ES-I3 (cell line): ENCODE results near the gene ZKSCAN4.

Experiments used
- H3K36me3 ChIP-seq: 2 replicates; pipeline ENCODE4 v1.6.1; 2013; ENCODE audit warnings: mild to moderate bottlenecking, low read length, control low read depth, moderate library complexity; ENCODE audit not compliant: insufficient read depth
- H3K4me1 ChIP-seq: 2 replicates; pipeline ENCODE4 v1.6.1; 2013; ENCODE audit warnings: mild to moderate bottlenecking, control low read depth, low read length; ENCODE audit not compliant: insufficient read depth
- H3K9ac ChIP-seq: 2 replicates; pipeline ENCODE4 v1.6.1; 2013; ENCODE audit warnings: low read depth, mild to moderate bottlenecking, low read length, moderate library complexity
- H3K9me3 ChIP-seq: 2 replicates; pipeline ENCODE4 v1.6.1; 2013; ENCODE audit warnings: mild to moderate bottlenecking, low read length, moderate library complexity; ENCODE audit not compliant: control insufficient read depth, insufficient read depth

The ZKSCAN4 gene

DNA sequence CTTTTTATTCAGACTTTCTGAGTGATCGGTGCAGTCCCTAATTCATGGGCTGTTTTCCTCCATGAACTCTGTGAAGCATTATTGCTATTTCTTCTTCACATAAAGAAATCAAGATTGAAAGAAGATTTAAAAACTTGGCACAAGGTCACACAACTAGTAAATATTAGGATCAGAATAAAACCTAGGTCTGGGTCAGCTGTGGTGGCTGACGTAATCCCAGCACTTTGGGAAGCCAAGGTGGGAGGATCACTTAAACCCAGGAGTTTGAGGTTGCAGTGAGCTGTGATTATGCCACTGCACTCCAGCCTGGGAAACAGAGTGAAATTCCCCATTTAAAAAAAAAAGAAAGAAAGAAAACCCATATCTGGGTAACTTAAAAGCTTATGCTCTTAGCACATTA, 25.6 kb downstream of the ZKSCAN4 start:
- peak overlapping the region; percentile 76; the same call in 1 of the 2 replicates for H3K9ac ChIP-seq
- no peaks in the 10 kb centered on the region for H3K4me1 ChIP-seq
- no peaks in the 10 kb centered on the region for H3K9me3 ChIP-seq
- peaks cover 9% of the 10 kb centered on the region; the same call in 1 of the 2 replicates for H3K36me3 ChIP-seq

DNA sequence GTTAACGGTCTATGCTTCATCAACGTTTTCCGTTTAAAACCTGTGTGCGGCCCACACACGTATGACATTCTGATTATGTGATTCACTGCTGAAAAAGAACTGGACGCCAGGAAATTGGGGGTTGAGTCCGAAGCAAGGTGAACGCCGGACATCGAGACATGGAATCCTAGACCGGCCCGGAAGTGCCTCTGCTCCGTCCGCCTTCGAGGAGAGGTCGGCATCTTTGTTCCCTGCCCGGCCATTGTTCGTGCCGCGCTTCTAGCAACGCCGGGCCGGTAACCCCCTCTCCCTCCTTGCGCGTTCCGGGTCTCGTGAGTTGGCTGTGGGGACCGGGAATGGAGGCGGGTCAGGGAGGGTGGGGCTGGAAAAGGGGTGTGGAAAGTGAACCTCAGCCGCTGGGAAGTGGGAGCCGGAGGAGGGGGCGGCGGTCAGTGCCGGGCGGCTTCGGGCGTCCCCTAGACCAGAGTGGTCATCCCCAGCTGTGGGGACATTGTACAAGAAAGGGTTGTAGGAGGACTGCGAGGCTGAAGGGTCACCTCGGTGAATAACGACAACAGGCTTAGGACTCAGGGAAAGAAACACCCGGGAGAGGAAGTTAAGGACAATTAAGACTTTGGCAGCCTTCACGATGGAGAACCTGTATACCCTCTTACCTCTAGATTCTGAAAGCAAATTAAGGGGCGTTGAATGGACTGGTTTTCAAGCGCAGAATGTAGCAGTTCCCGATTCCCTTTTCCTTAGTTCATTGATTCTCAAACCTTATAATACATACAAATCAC, 26.8 kb downstream of the ZKSCAN4 start, which contains the start of gene ZSCAN9:
ZSCAN9 (plus strand) TSS at position 220 of the 779 bp plus-strand sequence. CDS start 1,810 bp downstream, outside the sequence.
- Histone ChIP-seq H3K9ac (peak within 1 kb of the TSS; percentile 76), H3K4me1 (no peaks in the 10 kb centered on the region), H3K36me3 (peaks cover 9% of the 10 kb centered on the region; the same call in 1 of the 2 replicates), H3K9me3 (no peaks in the 10 kb centered on the region)

DNA sequence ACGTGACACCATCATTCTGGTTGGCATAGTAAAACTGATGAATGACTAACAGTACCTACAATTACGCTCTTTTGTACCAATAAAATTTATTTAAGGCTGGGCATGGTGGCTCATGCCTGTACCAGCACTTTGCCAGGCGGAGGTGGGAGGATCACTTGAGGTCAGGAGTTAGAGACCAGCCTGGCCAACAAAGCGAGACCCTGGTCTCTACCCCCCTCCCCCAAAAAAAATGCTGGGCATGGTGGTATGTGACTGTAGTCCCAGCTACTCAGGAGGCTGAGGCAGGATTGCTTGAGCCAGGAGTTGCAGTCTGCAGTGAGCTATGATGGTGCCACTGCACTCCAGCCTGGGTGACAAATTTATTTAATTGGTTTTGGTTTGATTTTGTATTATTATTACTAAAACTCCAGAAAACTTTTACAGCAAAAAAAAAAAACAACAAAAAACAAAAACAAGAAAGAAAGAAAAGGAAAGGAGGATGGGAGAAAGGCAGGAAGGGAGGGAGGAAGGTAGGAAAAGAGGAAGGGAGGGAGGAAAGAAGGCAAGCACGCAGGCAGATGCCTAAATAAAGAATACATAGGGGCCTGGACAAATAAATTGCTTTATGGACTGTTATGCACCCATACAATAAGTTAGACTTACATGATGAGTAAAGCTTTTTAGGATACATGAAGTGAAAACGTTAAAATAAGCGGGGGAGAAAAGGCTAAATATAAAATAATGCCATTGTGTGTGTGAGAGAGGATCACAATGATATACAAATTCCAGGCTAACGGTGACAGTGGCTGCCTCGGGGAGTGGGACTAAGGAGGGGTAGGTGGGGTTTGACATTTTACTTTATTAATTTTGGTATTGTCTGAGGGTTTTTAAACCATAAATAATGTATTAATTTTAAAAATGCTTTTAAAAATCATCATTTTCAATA, 27.7 kb downstream of the ZKSCAN4 start:
- Histone ChIP-seq H3K36me3 (peaks cover 9% of the 10 kb centered on the region; the same call in 1 of the 2 replicates), H3K4me1 (no peaks in the 10 kb centered on the region), H3K9me3 (no peaks in the 10 kb centered on the region), H3K9ac (peak overlapping the region; percentile 76)

DNA sequence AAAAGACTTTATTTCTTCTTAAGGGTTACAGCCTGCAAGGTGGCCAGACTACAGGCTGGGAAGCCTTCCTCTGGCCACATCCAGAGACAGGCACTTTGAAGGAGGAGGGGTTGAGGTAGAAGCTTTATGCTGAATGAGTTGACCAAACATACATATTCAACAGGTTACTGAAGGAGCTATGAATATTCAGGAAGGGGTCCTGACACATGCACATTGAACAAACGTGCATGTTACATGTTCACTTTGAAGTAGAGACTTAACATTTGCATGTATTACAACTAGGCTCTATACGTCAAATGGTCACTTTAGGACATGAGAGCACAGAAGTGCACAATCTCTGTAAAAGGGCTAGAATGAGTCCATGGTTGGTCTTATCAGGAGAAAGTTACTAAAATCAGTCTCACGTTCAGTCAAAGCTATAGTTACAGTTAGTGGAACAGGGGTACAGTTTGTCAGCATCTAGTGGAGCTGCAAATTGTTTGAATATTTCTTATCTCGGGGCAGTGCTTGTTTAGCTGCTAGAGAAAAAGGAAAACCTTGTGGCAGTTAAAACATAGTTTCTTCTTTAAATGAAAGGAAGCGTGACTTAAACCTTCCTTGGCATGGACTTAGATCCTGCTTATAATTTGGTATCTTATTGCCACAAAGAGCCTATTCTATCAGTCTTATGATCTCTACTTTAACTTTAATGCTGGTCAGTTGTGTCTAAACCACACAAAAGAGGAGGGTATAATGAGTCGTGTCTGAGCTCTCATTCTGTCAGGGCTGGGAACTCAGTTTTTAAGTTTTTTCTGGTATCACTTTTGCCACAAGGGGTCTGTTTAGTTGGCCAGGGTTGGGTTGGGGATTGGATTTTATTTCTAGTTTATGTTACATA, 31.6 kb downstream of the ZKSCAN4 start:
- Histone ChIP-seq H3K9ac (0 out of 2 replicates have a peak overlapping the region, but pooled peaks have one; percentile 22), H3K36me3 (no peaks in the 10 kb centered on the region), H3K4me1 (no peaks in the 10 kb centered on the region), H3K9me3 (no peaks in the 10 kb centered on the region)

DNA sequence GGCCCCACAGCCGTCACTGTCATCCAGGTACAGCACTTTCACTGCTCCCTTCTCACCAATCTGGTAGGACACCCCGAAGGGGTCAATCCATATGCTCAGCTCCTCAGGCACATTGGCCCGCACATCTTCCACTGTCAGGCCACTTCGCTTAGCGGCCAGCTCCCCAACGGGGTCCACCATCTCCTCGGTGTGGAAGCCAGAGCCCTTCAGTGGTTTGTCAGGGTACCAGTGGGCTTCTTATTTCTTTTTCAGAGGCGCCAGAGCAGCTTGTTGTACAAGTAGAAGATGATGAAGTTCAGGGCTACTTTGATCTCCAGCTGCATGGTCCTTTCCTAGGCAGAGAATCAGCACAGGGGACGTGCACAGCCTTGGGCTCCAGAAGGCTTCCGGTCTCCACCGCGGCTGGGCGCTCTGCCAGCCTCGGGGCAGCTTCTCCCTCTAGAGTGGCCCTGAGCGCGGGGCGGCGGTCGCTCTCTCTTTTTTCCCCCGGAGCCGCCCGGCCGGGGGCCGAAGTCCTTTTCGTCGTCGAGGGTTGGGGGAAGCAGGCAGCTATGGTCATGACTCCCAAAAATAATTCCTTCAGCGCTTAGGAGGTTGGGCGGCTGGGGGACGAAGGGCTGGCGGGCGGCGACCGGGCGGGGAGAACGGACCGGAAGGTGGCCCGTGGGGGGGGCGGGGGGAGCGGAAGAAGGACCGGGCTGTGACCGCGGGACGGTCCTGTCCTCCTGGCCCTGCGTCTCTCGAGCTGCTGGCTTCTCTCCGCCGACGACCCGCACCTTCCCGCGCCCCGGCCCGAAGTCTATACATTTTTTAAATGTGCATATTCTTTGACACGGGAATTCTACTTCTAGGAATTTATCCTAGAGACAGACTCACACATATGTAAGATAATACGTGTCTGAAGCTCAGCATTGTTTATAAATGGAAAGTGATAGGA, 33.5 kb downstream of the ZKSCAN4 start:
- Histone ChIP-seq H3K9ac (peak overlapping the region; percentile 80), H3K4me1 (0 out of 2 replicates have a peak, but pooled peaks cover 5% of the 10 kb centered on the region), H3K9me3 (no peaks in the 10 kb centered on the region), H3K36me3 (no peaks in the 10 kb centered on the region)

DNA sequence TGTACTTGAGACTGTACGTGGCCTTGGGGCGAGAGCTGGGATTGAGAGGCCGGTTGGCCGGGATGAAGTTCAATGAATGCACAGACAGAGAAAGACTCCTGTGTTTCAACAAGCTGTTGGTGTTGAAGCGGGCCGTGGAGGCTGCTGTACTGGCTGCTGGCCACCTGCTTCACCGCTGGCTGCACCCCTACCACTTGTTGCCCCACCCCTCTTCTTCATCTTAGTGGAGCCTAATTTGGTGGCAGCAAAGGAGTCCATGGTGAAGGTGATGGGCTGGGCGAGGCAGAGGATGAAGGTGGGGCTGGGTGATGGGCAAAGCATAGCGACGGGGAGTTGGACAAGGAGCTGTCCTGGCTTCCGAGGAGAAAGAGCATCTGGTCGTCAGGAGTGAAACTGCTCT, 34.2 kb downstream of the ZKSCAN4 start:
- no peaks in the 10 kb centered on the region for H3K9me3 ChIP-seq
- no peaks in the 10 kb centered on the region for H3K36me3 ChIP-seq
- H3K9ac ChIP-seq: peak overlapping the region; percentile 80; the same call in 1 of the 2 replicates
- H3K4me1 ChIP-seq: 0 out of 2 replicates have a peak, but pooled peaks cover 5% of the 10 kb centered on the region

DNA sequence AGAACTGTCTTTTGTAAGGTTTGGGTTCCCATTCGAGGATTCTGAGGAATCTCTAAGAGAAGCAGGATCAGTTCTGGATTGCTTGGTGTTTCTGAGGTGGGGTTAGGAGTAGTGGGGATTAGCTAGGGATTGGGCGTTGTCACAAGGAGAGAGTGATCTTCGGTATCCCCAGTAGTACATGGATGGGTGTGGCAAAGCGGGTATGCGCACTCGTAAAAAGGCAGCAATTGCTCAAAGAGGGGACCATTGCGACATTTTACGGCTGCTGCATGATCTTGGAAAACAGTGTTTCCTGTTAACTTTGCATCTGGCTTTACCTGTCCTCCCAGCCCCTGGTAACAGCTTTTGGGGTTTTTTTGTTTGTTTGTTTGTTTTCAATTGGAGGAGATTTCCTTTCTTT, 36.6 kb downstream of the ZKSCAN4 start:
- Histone ChIP-seq H3K9me3 (no peaks in the 10 kb centered on the region), H3K36me3 (no peaks in the 10 kb centered on the region), H3K9ac (peak overlapping the region; percentile 31; the same call in 1 of the 2 replicates), H3K4me1 (0 out of 2 replicates have a peak, but pooled peaks cover 5% of the 10 kb centered on the region)

DNA sequence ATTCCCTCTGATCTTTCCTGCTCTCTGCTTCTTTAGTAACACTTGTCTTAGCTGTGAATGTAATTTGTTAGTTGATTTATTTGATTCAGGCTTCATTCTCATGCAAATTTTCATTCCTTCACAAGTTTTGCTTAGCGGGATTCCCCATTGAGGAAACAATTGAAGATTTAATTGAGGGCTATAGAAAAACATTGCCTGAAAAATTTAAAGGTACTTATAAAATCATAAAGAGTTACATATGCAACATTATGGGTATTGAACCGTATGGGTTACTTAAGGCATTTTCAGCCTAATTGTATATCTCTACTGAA, 38.9 kb downstream of the ZKSCAN4 start:
- peak overlapping the region; percentile 98; the same call in 1 of the 2 replicates for H3K9ac ChIP-seq
- no peaks in the 10 kb centered on the region for H3K9me3 ChIP-seq

DNA sequence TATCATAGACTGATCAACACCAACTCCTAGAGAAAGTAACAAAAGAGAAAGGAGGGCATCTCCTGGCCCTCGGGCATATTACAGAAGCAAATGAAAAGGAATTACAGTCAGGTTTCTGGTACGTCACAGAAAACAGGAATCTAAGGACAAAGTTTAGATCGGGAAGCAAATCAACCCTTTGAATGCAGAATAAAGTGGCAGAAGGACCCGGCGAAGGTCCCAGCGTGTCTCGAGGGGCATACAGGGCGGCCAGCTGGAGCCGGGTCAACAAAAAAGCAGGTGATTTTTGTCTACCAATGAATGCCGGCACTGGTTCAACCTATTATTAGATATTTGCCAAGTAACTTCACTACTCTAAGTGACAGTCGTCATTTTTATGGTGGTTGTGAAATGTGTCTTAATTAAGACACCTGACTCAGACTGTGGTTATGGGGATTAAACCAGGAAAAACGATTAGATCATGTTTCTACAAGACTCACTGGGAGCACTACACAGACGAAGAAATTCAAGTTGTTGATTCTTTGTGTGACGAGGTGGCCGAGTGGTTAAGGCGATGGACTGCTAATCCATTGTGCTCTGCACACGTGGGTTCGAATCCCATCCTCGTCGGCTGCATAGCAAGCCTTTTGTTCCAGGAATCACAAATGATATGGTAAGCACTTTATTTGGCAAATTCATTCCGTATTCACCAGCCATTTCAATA, 39.4 kb downstream of the ZKSCAN4 start:
- Histone ChIP-seq H3K4me1 (0 out of 2 replicates have a peak, but pooled peaks cover 5% of the 10 kb centered on the region), H3K9me3 (no peaks in the 10 kb centered on the region), H3K9ac (peak overlapping the region; percentile 98), H3K36me3 (no peaks in the 10 kb centered on the region)

More for the DNA sequence above, 38.9 kb downstream of the ZKSCAN4 start:
- Histone ChIP-seq H3K36me3 (no peaks in the 10 kb centered on the region), H3K4me1 (0 out of 2 replicates have a peak, but pooled peaks cover 5% of the 10 kb centered on the region)

DNA sequence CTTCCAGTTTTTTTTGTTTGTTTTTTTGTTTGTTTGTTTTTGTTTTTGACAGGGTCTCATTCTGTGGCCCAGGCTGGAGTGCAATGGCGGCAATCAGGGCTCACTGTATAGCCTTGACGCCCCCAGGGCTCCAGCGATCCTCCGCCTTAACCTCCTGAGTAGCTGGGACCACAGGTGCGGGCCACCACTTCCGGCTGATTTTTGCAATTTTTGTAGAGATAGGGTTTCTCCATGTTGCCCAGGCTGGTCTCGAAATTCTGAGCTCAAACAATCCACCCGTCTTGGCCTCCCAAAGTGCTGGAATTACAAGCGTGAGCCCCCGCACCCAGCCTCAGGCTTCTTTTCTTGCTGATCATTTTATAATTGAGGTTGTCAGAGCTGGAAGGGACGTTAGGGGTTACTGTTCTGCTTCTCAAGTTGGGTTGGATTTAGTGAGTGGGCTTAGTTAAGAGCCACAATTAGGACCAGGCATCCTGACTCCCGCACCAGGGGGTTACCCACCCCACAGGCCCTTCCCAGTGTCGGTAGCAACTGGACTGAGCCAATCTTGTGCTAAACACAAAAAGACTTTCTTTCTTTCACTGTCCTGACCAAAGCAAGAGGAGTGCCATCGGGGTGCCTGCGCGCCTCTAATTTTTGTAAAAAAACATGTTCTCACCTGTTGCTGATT, 40.1 kb downstream of the ZKSCAN4 start:
- peak overlapping the region; percentile 98 for H3K9ac ChIP-seq
- 0 out of 2 replicates have a peak, but pooled peaks cover 5% of the 10 kb centered on the region for H3K4me1 ChIP-seq
- H3K9me3 ChIP-seq: no peaks in the 10 kb centered on the region
- H3K36me3 ChIP-seq: no peaks in the 10 kb centered on the region

DNA sequence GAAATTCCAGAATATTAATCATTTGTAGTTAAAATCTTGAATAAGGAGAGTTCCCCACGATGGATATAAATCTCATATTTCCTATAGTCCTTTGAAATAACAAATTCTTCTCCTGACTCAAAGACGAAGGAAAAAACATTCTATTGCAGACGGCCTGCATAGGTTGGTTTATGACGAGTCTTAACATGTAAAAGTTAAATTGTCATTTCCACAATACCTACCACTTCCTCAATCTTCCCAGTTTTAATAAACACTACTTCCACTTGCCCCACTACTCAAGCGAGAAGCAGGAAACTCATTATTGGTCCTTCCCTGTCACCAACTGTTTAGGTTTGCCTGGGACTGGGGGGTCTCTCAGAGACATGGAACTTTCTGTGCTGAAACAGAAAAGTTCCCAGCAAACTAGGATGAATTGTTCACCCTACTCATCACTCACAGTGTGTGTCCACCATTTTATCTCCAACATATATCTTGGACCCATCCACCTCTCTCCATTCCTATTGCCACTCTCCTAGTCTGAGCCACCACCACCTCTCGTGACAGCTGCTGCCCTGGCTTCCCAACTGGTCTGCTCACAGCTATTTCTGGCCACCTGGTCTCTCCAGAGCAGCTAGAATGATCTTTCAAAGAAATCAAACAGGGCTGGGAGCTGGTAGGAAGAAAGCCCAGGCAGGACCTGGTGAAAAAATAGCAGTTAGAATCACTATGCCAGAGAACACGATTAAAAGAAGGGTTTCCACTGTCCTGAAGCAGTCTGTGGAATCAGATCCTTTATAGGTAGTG, 42.1 kb downstream of the ZKSCAN4 start:
- H3K9ac ChIP-seq: no peak overlapping the region
- no peaks in the 10 kb centered on the region for H3K9me3 ChIP-seq
- H3K4me1 ChIP-seq: 0 out of 2 replicates have a peak, but pooled peaks cover 1% of the 10 kb centered on the region
- no peaks in the 10 kb centered on the region for H3K36me3 ChIP-seq
